Brain microvascular endothelial cell (primary cell): ENCODE measurements around the gene APLF.

Experiments
- DNase-seq: peaks from one replicate; pipeline ENCODE4 v3.0.0-alpha.2; 2020
- H3K27ac ChIP-seq: fragments of 250-450 bp; sonication (Bioruptor Pico); 2 replicates; pipeline ENCODE4 v1.5.1; 2020; ENCODE audit warnings: mild to moderate bottlenecking, moderate library complexity
- H3K27me3 ChIP-seq: fragments of 250-450 bp; sonication (Bioruptor Pico); replicated peaks from 2 replicates; pipeline ENCODE4 v1.5.1; 2020; ENCODE audit warnings: mild to moderate bottlenecking
- H3K36me3 ChIP-seq: fragments of 250-450 bp; sonication (Bioruptor Pico); replicated peaks from 2 replicates; pipeline ENCODE4 v1.5.1; 2020; ENCODE audit warnings: mild to moderate bottlenecking
- H3K4me3 ChIP-seq: 2 replicates; pipeline ENCODE4 v1.5.1; 2011; ENCODE audit warnings: low read depth, mild to moderate bottlenecking, control low read depth, low read length, moderate library complexity
- in situ Hi-C: cut with HindIII; loops from 2 replicates; pipeline ENCODE4 v1.10.0; 2017; ENCODE audit warnings: low sequenced_read_pairs, low pct_ligation_motif_present
- TF ChIP-seq, protein P1 (sequence below): IDR thresholded peaks from 2 replicates; pipeline ENCODE4 v1.5.1; 2011; ENCODE audit warnings: low read depth, mild to moderate bottlenecking, moderate library complexity, low read length, control low read depth, inconsistent platforms; ENCODE audit errors: missing control alignments

The APLF gene

DNA sequence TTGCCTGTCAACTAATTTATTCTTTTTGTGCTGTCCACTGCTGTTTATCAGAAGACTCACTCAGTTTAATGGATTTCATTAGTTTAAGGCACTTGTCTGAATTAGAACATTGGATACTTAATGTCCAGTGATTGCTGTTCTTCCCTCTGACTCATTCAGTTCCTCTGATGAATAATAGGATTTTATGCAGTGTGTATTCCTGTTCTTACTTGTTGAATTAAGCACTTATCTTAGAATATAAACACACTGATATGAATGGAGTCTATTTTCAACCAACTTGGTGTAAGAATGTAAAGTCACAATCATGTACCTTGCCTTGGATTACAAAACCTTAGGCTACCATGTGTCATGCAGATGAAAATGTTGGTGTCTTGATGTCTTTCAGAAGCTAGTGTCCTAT lies 89.0 kb downstream of the APLF start:
- no peaks in the 10 kb centered on the region for H3K36me3 ChIP-seq
- in situ Hi-C loops = no loop called here
- no peak for DNase-seq
- no peaks in the 10 kb centered on the region for H3K27me3 ChIP-seq
- H3K27ac ChIP-seq = no peak overlapping the region
- no peak overlapping the region for H3K4me3 ChIP-seq
- TF ChIP-seq, protein P1, sequence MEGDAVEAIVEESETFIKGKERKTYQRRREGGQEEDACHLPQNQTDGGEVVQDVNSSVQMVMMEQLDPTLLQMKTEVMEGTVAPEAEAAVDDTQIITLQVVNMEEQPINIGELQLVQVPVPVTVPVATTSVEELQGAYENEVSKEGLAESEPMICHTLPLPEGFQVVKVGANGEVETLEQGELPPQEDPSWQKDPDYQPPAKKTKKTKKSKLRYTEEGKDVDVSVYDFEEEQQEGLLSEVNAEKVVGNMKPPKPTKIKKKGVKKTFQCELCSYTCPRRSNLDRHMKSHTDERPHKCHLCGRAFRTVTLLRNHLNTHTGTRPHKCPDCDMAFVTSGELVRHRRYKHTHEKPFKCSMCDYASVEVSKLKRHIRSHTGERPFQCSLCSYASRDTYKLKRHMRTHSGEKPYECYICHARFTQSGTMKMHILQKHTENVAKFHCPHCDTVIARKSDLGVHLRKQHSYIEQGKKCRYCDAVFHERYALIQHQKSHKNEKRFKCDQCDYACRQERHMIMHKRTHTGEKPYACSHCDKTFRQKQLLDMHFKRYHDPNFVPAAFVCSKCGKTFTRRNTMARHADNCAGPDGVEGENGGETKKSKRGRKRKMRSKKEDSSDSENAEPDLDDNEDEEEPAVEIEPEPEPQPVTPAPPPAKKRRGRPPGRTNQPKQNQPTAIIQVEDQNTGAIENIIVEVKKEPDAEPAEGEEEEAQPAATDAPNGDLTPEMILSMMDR = no peak

DNA sequence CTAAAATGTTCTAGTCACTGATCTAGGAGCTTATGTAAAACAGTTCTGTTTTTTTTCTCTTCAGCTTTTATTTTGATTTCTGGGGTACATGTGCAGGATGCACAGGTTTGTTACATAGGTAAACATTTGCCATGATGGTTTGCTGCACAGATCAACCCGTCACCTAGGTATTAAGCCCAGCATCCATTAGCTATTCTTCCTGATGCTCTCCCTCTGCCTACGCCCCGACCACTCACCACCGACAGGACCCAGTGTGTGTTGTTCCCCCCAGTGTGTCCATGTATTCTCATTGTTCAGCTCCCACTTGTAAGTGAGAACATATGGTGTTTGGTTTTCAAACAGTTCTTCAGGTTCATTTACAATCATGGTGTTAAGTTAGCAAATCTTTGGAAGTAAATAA lies 91.2 kb downstream of the APLF start:
- DNase-seq = no peak
- H3K27me3 ChIP-seq = no peaks in the 10 kb centered on the region
- no peak overlapping the region for H3K4me3 ChIP-seq
- in situ Hi-C loops = no loop called here
- TF ChIP-seq, protein P1 = no peak
- H3K36me3 ChIP-seq = no peaks in the 10 kb centered on the region
- no peak overlapping the region for H3K27ac ChIP-seq

GRCh38 chr2:68559692-68560091 lies 92.3 kb downstream of the APLF start:
- H3K27me3 ChIP-seq = no peaks in the 10 kb centered on the region
- DNase-seq = no peak
- TF ChIP-seq, protein P1 = no peak
- H3K27ac ChIP-seq = no peak overlapping the region
- in situ Hi-C loops = no loop called here
- no peak overlapping the region for H3K4me3 ChIP-seq
- no peaks in the 10 kb centered on the region for H3K36me3 ChIP-seq

- no peak for DNase-seq
- Histone ChIP-seq H3K36me3 (no peaks in the 10 kb centered on the region), H3K4me3 (no peak overlapping the region), H3K27me3 (no peaks in the 10 kb centered on the region), H3K27ac (no peak overlapping the region)
- in situ Hi-C loops = no loop called here
- TF ChIP-seq, protein P1 = no peak
These were observed 93.2 kb downstream of the APLF start for GRCh38 chr2:68560545-68560944.

- in situ Hi-C loops = no loop called here
- H3K36me3 ChIP-seq = no peaks in the 10 kb centered on the region
- no peak overlapping the region for H3K4me3 ChIP-seq
- no peaks in the 10 kb centered on the region for H3K27me3 ChIP-seq
- H3K27ac ChIP-seq = no peak overlapping the region
- TF ChIP-seq, protein P1 = no peak
- no peak for DNase-seq
These were observed 94.0 kb downstream of the APLF start for GRCh38 chr2:68561372-68561771.

GRCh38 chr2:68562934-68563333 lies 95.5 kb downstream of the APLF start:
- no peaks in the 10 kb centered on the region for H3K36me3 ChIP-seq
- TF ChIP-seq, protein P1 = no peak
- no peak overlapping the region for H3K4me3 ChIP-seq
- no peaks in the 10 kb centered on the region for H3K27me3 ChIP-seq
- H3K27ac ChIP-seq = no peak overlapping the region
- in situ Hi-C loops = no loop called here
- no peak for DNase-seq
